ENCODE measurements around the gene TNIP2.
"Not testable (repeated sequence)": the region's sequence is repeated elsewhere in the genome, so short reads cannot be mapped to it uniquely, and the experiment has no call there.

The TNIP2 gene

DNA sequence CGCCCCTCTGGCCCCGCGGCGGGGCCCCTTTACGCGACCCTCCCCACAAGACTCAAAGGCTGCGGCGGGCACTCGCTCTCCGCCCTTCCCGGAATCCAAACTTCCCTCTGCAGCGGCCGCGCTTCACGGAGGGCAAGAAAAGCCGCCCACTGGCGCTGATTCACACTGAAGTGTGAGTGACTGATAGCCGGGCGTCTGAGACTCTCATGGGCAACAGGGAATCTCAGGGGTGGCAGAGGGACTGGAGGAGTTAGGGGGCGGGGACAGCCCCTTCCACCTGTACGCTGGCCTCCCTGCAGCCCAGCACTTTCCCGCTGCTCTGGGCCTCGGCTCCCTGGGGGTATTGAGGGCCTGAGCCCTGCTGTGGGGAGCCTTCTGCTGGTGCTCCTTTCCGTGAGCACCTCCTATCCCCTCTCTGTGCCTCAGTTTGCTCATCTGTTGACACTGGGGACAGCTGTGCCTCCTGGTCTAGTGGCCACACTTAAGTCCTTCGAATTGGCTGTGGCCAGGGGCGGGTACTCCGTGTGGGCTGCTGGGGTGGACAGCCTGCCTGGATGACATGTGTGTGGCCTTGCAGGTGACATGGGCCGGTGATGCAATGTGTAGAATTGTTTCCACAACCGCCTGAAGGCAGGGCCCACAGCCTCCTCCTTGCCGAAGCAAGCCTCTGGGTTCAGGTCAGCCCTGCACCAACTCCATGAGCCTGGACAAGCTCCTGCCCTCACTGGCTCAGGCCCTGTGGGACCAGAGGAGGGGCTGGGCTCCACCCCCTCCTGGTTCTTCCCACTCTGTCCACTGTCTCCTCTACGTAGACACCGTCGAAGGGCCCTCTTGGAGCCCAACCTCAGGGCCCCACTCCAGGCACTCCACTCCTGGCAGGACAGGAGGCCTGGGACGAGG lies 37.7 kb upstream of the TNIP2 start:
- DNase-seq (ENCODE audit: extremely low read depth in 1 of 2, low read depth in 1 of 2): no peak

DNA sequence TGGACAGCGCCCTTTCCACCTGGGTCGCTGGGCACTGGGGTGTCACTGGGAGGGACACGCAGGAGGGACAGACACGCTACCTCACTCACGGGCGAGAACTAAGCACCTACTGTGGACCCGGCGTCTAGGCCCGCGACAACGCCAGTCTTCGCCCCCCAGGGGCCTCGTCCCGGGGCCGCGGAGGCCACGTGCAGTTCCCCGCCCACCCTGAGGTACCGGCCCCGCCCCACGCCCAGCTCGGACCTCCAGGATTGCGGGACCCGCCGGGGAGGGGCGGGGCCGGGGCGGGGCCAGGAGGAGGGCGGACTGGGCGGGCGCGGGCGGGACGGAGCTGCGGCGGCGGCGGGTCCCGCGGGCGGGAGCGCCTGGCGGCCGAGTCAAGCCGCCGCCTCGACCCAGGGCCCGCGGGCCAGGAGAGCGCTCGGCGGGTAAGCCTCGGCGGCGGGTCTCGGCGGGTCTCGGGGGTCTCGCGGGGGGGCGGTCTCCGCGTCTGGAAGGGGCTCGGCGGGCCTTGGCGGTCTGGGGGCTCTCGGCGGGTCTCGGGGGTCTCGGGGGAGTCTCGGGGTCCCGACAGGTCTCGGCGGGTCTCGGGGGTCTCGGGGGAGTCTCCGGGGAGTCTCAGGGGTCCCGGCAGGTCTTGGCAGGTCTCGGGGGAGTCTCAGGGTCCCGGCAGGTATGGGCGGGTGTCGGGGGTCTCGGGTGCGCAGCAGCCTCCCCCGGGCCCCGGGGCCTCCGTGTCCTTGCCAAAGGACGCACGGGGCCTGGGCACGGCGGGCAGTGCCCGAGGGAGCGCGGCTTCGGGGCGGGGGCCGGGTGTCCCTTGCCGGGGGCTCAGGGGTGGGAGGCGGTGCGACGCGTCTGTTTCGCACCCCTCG lies 36.8 kb upstream of the TNIP2 start, which contains the start of gene SH3BP2:
SH3BP2 (plus strand) TSS at position 375 of the 875 bp plus-strand sequence. CDS start 27,533 bp downstream, outside the sequence.
- DNase-seq (ENCODE audit: extremely low read depth in 1 of 2, low read depth in 1 of 2): no peak

DNA sequence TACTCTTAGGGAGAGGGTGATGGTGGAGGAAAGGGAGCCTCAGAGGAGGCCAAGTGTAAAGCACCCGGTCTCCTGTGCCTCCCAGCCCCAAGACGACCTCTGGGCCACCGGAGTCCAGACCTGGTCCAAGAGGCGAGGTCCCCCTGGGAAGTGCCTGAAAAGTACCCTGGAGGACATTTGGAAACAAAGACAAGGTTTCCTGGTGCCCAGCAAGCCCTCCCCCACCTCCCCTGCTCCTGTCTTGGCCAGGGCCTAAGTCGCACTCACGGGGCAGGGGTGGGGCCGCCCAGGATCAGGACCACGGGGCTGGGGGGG lies 36.2 kb upstream of the TNIP2 start:
- no peak for DNase-seq (ENCODE audit: extremely low read depth in 1 of 2, low read depth in 1 of 2)

DNA sequence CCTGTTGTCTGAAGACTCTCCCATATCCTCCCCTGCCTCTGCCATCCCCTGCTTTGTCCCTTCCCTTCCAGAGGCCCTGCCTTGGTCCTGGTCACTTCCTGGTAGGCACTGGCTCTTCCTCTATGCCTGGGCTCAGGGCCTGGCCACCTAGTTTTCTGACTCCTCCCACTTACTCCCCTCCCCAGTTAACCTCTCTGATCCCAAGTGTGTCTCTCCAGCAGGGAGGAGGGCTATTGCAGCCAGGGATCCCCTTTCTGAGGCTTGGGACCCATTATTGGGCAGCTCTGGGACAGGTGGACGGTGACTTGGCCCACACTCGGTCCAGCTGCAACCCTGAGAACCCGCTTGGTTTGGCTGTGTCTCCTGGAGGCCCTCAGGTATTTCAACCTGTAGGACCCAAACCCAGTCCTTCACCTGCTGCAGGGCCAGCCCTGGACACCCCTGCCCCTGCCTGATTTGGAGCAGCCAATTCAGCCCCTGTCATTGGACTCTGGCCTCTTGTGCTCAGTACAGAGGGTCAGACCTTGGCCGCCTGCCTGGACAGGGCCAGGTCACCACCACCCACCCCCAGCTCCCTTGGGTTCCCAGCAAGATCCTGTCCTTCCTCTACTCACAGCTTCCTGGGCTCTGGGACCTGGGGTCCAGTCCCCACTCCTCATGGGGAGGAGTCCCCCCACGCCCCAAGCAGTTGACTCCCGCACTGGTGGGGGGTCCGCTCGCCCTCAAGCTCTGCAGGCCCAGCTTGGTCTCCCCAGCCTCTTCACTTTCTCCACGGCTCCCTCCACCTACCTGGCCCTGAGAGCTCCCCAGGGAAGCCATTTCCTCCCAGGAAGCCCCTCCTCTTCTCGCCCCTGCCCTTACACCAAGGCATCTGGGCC lies 35.6 kb upstream of the TNIP2 start:
- DNase-seq (ENCODE audit: extremely low read depth in 1 of 2, low read depth in 1 of 2): no peak

DNA sequence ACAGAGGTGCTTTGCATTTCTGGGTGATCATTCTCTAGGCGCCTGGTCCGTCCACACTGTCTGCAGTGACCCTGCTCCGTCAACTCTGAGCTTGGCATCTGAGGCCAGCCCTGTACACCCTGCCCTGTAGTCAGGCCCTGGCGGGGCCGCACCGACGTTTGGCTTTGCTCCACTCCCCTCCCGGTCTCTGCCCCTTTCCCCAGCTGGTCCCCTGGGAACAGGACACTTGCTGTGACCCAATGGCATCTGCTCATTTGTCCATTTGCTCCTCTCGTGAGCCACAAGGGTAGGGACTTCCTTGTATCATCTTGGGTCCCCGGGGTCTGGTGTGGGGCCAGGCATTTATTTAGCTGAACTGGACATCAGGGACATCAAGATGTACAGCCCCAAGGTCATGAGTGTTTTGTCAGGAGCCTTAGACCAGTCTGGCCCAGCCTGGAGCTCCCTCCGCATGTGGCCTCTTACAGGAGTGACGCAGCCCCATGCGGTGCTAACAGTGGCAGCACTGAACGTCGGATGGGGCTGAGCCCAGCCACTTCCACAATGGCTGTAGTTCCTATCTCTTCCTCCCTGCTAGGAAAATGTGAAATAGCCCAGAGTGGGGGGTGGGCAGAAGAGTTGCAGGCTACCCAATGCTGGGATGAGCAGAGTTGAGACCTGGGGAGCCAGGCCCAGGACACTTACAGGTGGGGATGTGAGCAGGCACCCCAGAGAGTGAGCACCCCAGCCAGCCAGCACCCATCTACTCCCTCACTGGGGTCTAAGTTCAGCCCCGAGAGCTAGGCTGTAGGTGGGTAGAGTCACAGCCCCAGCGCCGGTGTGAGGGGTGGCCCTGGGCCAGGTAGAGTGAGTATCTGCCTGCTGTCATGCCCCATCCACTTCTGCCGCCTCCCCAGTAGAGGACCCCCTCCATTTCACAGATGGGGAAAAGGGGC lies 34.7 kb upstream of the TNIP2 start:
- no peak for DNase-seq (ENCODE audit: extremely low read depth in 1 of 2, low read depth in 1 of 2)

DNA sequence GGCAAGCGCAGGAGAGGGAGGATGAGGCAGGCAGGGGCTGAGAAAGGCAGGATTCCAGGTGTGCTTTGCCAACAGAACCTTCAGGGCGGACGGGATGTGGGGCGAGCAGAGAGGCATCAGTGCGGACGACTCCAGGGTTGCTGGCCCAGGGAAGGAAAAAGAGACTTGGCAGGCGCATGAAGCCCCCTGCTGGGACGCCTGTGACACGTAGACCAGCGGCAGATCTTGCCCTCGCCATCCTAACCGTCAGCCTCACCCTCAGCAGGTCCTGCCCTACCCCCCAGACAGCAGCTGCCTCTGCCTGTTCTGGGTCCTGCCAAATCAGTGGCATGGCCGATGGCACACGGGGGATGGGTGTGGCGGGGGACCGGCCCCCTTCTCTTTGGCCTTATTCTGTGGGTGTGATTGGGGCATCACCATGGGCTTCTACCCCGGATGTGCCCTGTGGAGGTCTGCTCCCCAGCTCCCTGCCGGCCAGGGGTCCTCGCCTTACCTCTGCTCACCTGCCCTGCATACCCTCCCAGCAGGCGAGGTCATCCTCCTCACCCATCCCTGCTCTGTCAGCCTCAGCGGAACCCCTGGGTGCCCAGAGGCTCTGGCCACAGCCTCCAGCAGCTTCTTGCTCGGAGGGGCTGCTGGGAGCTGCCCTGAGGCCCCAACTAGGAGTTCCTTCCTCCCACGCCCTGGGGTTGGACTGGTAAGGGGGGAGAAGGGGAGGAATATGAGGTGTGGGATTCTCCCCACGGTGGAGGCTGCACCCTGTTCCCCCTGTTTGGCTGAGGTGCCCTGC lies 33.9 kb upstream of the TNIP2 start:
- no peak for DNase-seq (ENCODE audit: extremely low read depth in 1 of 2, low read depth in 1 of 2)

DNA sequence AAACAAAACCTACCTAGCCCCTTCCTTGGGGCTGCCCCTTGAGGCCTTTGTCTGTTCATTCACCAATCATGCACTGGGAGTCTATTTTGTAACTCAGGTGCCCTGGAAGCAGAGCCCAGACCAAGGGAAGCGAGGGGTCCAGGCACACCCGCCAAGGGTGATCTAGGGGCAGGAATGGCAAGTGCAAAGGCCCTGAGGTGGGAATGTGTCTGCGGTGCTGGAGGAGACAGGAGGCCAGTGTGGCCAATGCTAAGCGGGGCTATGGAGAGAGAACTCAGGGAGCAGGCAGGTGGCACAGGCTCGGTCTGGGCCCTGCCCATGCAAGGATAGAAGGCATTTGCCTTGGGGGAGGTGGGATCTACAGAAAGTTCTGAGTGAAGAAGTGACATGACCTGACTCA lies 33.2 kb upstream of the TNIP2 start:
- no peak for DNase-seq (ENCODE audit: extremely low read depth in 1 of 2, low read depth in 1 of 2)

DNA sequence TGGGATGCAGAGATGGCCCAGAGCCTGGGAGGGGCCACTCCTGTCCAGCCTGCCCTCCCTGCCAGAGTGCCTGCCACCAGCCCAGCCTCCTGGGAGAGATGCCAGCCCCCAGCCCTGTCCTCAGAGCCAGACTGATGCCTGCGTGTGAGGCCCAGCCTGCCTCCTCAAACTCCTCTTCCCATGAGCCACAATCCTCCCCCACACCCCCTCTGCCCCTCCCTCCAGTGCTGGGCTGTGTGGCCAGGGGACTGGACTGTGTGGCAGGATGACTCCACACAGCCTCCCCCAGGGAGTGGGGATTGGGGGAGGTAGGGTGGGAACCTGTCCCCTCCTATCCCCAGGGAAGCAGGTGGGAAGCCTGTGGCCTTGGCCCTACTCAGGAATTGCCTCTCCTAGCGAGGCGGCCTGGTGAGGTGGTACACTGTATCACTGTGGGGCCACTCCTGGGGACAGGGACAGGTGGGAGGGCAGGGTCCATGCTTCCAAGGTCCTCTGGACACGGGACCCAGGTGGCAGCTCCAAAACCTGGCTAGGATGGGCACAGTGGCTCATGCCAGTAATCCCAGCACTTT lies 32.5 kb upstream of the TNIP2 start:
- no peak for DNase-seq (ENCODE audit: extremely low read depth in 1 of 2, low read depth in 1 of 2)

DNA sequence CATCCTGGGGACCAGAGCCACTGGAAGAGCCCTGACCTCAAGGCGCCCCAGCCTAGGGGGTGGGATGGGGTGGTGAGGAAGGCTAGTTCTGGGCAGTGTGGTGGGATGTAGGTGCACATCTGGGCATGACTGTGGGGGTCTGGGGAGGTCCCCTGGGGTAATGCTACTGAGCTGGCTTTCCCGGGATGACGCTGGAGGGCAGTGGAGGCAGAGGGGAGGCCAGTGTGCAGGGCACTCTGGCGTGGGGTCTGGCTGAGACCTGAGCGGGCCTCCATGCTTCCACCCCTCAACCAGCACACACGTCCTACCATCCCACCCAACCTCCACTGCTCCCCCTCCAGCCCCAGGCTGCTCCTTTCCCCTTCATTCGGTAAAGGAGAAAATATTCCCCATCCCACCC lies 32.0 kb upstream of the TNIP2 start:
- no peak for DNase-seq (ENCODE audit: extremely low read depth in 1 of 2, low read depth in 1 of 2)

DNA sequence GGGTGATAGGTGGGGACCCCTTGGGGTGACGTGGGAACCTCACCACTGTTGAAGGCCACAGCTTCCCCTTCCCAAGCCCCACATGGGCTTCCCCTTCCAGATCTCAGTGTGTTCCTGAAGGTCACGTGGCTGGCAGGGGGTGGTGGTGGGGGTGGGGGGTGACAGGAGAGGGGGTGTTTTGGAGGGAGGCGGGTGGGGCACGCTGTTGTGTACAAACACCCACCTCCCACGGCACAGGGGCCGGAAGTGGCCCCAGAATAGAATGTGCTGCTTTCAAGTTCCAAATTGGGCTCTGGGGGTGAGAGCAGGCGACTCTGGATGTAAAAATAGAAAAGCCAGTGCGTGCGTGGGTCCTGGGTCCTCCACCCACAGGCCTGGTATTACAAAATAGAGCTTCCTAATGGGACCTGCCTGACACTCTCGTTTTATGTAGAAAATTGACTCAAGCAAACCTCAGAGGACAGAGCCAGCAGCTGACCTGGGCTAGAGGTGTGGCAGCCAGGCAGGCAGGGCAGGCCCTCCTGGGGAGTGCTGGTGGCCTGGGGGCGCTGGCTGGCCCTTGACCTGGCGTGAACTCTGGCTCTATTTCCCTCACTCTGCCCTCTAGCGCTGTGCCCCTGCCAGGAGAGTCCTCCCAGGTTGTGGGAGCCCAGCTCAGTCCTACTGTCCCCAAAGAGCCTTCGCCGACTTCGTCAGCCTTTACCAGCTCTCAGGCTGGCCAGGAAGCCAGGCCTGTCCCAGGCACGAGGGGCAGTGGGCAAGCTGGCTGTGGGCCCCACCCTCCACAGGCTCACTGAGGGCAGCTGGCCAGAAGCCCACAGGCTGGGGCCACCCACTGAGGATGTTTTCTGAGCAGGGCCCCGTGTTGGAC lies 31.3 kb upstream of the TNIP2 start:
- no peak for DNase-seq (ENCODE audit: extremely low read depth in 1 of 2, low read depth in 1 of 2)

DNA sequence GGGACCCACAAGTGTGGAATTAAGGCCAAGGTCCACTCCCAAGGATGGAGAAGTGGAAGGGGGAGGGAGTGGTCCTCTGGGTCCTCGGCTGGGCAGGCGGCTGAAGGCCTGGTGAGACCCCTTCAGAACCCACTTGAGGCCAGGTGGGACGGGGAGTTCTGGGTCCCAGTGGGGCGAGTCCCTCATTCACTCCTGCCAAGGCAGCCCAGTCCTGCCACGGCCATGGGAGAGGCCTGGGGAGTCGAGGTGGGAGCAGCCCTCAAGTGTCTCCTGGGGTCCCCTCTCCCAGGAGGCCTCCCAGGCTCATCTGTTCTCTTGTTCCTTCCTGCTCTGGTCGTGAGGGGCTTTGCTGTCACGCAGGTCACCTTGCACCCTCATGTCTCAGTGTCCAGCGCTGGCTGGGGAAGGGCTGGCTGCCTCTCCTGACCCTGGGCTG lies 30.7 kb upstream of the TNIP2 start:
- no peak for DNase-seq (ENCODE audit: extremely low read depth in 1 of 2, low read depth in 1 of 2)

DNA sequence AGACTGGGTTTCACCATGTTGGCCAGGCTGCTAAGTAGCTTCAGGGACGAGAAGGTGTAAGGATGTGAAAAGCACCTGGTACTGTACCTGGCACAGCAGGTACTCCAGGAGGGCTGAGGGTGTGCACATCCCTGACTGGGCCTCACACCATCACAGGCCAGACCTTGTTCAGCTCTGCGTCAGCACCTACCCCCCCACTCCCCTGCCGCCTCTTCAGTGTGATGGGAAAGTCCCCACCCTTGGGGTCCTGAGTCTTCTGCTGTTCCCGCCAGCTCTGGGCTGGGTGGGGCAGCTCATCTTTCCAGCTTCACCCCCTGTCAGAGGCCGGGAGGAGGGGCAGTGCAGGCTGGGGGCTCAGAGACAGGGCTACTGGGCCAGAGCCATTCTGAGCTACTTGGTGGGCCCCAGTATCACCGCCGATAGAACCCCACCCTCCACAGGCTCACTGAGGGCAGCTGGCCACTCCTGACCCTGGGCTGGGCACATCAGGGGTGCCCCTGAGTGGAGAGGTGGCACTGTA lies 30.1 kb upstream of the TNIP2 start:
- peak; percentile 46 to 52 for DNase-seq (ENCODE audit: extremely low read depth in 1 of 2, low read depth in 1 of 2)

DNA sequence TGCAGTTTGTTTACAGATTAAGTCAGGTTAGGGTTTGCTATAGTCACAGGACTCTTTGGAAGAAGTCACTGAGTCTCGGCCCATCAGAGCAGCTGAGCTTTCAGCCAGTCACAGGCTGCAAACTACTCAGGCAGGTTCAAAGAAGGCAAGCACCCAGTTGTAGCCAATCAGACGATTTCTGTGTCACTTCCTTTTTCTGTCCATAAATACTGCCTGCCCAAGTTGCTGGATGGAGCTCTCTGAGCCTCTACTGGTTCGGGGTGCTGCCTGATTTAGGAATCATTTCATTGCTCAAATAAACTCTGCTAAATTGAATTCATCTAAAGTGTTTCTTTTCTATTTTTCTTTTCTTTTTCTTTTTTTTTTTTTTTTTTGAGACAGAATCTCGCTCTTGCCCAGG lies 29.5 kb upstream of the TNIP2 start:
- no peak for DNase-seq (ENCODE audit: extremely low read depth in 1 of 2, low read depth in 1 of 2)

DNA sequence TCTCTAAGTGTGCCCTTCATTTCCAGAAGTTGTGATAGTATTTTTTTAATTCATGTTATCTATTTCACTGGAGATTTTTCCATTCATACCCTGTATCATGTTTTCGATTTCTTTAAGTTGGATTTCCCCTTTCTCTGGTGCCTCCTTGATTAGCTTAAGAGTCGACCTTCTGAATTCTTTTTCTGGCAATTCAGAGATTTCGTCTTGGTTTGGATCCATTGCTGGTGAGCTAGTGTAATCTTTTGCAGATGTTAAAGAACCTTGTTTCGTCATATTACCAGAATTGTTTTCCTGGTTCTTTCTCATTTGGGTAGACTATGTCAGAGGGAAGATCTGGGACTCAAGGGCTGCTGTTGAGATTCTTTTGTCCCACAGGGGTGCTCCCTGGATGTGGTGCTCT lies 27.7 kb upstream of the TNIP2 start:
- DNase-seq (ENCODE audit: extremely low read depth in 1 of 2, low read depth in 1 of 2): no peak

DNA sequence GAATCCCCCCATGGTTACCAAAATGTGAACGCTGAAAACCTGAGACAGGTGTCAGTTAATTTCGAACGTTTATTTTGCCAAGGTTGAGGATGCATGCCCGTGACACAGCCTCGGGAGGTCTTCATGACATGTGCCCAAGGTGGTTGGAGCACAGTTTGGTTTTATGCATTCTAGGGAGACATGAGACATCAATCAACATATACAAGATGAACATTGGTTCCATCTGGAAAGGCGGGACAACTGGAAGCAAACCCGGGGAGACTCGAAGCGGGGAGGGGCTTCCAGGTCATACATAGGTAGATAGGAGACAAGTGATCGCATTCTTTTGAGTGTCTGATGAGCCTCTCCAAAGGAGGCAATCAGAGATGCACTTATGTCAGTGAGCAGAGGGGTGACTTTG lies 25.8 kb upstream of the TNIP2 start:
- DNase-seq (ENCODE audit: extremely low read depth in 1 of 2, low read depth in 1 of 2): no peak

DNA sequence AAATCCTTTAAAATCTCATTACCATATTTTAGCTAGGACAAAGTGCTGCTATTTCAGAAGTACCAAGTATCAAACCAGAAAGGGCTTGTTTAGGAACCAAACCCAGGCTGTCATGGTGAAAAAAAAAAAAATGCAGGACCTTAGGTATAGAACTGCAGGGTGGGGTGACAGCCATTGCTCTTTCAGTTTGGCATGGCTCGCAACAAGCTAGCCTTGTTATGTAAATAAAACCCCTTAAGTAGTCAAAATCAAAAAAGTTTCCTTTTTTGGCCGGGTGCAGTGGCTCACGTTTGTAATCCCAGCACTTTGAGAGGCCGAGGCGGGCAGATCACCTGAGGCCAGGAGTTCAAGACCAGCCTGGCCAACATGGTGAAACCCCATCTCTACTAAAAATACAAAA lies 24.5 kb upstream of the TNIP2 start:
- not testable (repeated sequence) for DNase-seq (ENCODE audit: extremely low read depth in 1 of 2, low read depth in 1 of 2)

DNA sequence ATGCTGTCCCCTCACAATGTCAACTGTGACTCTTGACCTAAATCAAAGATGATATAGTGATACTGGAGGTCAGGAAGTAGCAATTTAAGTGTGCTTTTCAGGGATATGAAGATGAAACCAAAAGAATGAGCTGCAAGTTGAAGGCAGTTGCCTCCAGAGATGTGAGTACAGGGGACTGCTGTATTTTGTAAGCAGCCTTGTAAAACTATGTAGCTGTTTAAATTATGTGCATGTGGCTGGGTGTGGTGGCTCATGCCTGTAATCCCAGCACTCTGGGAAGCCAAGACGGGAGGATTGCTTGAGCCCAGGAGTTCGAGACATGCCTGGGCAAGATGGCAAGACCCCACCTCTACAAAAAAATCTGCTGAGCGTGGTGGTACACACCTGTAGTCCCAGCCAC lies 15.1 kb upstream of the TNIP2 start:
- no peak for DNase-seq (ENCODE audit: extremely low read depth in 1 of 2, low read depth in 1 of 2)

DNA sequence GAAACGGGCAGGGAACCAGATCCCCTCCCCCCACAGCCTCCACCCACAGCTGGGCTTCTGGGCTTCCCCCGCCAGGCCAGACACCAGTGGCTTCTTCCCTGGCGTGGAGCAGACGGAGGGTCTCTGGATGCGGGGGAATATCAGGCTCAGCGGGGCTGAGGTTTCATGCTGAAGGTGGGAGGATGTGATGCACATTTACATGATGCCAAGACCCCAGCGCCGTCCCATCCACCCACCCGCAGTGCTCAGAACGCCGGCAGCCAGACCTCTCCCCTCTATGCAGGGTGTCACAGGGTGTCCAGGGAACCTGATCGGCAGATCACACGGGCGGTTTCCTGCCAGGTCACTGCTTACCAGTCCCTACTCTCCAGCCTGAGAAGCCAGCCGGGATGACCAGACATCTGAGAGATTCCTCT lies 12.8 kb upstream of the TNIP2 start:
- no peak for DNase-seq (ENCODE audit: extremely low read depth in 1 of 2, low read depth in 1 of 2)

Data from activated CD8-positive, alpha-beta memory T cell treated with anti-CD3 and anti-CD28 coated beads for 1 hour (primary cell).